ENCODE measurements around the gene NIT2.

The NIT2 gene

GRCh38 chr3:100374521-100374920 is 40.0 kb downstream of the NIT2 start:
- TF ChIP-seq, protein P1, sequence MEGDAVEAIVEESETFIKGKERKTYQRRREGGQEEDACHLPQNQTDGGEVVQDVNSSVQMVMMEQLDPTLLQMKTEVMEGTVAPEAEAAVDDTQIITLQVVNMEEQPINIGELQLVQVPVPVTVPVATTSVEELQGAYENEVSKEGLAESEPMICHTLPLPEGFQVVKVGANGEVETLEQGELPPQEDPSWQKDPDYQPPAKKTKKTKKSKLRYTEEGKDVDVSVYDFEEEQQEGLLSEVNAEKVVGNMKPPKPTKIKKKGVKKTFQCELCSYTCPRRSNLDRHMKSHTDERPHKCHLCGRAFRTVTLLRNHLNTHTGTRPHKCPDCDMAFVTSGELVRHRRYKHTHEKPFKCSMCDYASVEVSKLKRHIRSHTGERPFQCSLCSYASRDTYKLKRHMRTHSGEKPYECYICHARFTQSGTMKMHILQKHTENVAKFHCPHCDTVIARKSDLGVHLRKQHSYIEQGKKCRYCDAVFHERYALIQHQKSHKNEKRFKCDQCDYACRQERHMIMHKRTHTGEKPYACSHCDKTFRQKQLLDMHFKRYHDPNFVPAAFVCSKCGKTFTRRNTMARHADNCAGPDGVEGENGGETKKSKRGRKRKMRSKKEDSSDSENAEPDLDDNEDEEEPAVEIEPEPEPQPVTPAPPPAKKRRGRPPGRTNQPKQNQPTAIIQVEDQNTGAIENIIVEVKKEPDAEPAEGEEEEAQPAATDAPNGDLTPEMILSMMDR (IDR thresholded peaks at IDR 0.05; ENCODE audit: low read depth, low read length), result no peak
- no peak for DNase-seq (ENCODE audit: extremely low read depth, low read depth)

DNA sequence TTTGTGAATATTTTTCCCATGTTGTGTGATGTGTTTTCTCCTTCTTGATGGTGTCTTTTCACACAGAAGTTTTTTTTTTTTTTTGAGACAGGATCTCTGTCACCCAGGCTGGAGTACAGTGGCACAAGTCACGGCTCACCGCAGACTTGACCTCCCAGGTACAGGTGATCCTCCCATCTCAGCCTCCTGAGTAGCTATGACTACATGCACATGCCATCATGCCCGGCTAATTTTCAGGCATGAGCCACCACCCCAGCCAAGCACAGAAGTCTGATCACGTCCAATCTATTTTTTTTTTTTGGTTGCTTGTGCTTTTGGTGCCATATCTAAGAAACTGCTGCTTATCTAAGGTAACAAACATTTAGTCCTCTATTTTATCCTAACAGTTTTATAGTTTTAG is 41.7 kb downstream of the NIT2 start:
- DNase-seq (ENCODE audit: extremely low read depth, low read depth), result no peak
- TF ChIP-seq, protein P1 (IDR thresholded peaks at IDR 0.05; ENCODE audit: low read depth, low read length), result no peak

- DNase-seq (ENCODE audit: extremely low read depth, low read depth), result no peak
- TF ChIP-seq, protein P1 (IDR thresholded peaks at IDR 0.05; ENCODE audit: low read depth, low read length), result no peak
Observed at GRCh38 chr3:100384733-100385525, 50.4 kb downstream of the NIT2 start.

DNA sequence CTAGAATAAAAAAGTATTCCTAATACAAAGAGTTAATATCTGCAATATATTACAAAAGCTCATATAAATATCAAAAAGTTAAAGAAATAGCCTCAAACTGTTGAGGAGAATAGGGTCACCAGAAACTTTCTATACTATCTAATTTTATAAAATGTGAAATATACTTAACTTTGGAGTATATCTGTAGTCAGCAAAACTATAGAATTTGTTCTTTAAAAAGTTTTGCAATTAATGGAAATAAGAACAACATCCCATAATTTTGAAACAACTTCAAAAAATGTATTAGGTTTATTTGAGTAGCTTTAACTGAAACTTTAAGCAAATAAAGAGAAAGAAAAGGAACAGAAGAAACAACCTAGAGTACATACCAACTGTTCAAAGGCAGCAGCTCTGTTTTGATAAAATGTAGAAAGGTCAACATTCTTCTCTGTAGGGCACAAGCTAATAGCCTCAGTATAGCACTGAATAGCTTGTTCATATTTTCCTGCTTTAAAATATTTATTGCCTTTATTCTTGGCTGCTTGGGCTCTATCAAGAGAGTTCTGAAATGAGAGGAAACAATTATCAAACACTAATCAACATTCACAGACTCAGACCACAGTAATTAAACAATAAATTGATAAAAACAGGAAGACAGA is 52.0 kb downstream of the NIT2 start:
- DNase-seq (ENCODE audit: extremely low read depth, low read depth), result no peak
- TF ChIP-seq, protein P1 (IDR thresholded peaks at IDR 0.05; ENCODE audit: low read depth, low read length), result no peak

DNA sequence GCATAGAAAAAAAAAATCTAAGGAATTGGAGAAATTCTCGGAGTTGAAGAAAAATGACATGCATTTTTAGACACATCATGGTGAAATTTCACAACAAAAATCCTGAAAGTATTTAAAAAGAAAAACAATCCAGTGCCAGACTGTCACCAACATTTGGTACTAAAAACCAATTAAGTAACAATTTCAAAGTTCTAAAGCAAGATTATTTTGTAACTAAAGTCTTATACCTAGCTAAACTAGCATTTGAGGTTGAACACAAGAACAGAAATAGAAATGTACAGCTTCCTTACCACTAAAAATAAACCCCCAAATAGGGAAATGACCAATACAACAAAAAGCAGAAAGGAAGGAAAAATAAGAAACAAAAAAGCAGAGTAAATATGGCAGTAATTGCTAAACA is 54.5 kb downstream of the NIT2 start:
- DNase-seq (ENCODE audit: extremely low read depth, low read depth), result no peak
- TF ChIP-seq, protein P1 (IDR thresholded peaks at IDR 0.05; ENCODE audit: low read depth, low read length), result no peak

DNA sequence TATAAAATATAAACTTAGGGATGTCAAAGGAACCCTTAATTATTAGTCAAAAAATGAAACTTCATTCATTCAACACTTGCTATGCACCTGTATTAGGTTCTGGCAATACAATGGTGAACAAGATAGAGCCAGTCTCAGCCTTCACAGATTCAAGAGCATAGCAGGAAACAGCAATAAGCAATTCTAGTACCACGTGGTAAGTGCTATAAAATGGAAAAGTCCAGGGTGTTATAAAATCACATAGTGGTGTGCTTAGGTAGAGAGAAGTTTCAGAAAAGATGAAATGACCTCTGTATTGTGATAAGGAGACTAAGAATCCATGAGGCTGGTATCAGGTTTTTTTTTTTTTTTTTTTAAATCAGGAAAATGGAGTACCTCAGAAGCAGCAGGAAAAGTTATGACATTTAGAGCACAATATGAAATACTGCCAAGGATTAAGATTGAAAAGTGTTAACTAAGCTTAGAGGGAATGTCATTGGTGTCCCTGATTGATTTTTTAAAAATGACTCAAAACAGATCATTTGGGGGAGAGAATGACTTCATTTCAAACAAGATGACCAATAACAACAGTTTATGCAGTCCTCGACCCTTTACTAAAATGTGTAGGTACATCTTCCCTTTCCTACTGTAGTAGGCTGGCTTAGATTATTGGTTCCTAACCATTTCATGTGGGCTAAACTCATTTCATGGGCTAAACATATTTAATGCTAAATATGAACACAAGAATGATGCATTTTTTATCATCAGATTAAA is 61.3 kb downstream of the NIT2 start:
- DNase-seq (ENCODE audit: extremely low read depth, low read depth), result no peak

More for the DNA sequence above, 61.3 kb downstream of the NIT2 start:
- TF ChIP-seq, protein P1 (IDR thresholded peaks at IDR 0.05; ENCODE audit: low read depth, low read length), result no peak

Data from AG09319 (cell line).